ENCODE measurements around the gene IRF6.

The IRF6 gene

GRCh38 chr1:209783386-209783785, 22.6 kb downstream of the IRF6 start:
- Histone ChIP-seq H2AFZ (ENCODE audit: low read length) (no peak overlapping the region), H3K9ac (ENCODE audit: low read length) (peak overlapping the region; percentile 97), H3K27ac (ENCODE audit: low read depth, low read length, poor library complexity, severe bottlenecking) (no peak overlapping the region), H4K20me1 (ENCODE audit: insufficient read depth, low read length) (no peaks in the 10 kb centered on the region), H3K4me2 (ENCODE audit: low read length) (peak overlapping the region; percentile 90), H3K36me3 (ENCODE audit: insufficient read depth, low read length) (peaks cover 24% of the 10 kb centered on the region), H3K9me2 (ENCODE audit: low read depth, low read length) (no peaks in the 10 kb centered on the region), H3K79me2 (ENCODE audit: insufficient read depth, low read length) (no peaks in the 10 kb centered on the region), H3F3A (ENCODE audit: insufficient read depth, low read length) (no peaks in the 10 kb centered on the region), H3K9me3 (ENCODE audit: low read length) (peaks cover 3% of the 10 kb centered on the region; the same call in 1 of the 2 replicates), H3K4me1 (ENCODE audit: insufficient read depth, low read length, severe bottlenecking) (peaks cover 15% of the 10 kb centered on the region), H3K4me3 (ENCODE audit: low read depth, low read length, poor library complexity, severe bottlenecking) (peak overlapping the region; percentile 96), H3K27me3 (ENCODE audit: insufficient read depth, low read length) (no peaks in the 10 kb centered on the region)
- TF ChIP-seq CTCF (IDR thresholded peaks at IDR 0.05; ENCODE audit: low read length) (no peak), EZH2 (IDR thresholded peaks at IDR 0.05; ENCODE audit: borderline replicate concordance, low read length) (no peak)

GRCh38 chr1:209780268-209780667, 25.7 kb downstream of the IRF6 start:
- TF ChIP-seq CTCF (IDR thresholded peaks at IDR 0.05; ENCODE audit: low read length), result no peak
- no peak for TF ChIP-seq EZH2 (IDR thresholded peaks at IDR 0.05; ENCODE audit: borderline replicate concordance, low read length)

GRCh38 chr1:209778102-209778501, 27.8 kb downstream of the IRF6 start:
- no peaks in the 10 kb centered on the region for H4K20me1 ChIP-seq (ENCODE audit: insufficient read depth, low read length)
- no peaks in the 10 kb centered on the region for H3K9me3 ChIP-seq (ENCODE audit: low read length)
- H3F3A ChIP-seq (ENCODE audit: insufficient read depth, low read length), result no peaks in the 10 kb centered on the region
- no peak overlapping the region for H3K4me3 ChIP-seq (ENCODE audit: low read depth, low read length, poor library complexity, severe bottlenecking)
- H3K27me3 ChIP-seq (ENCODE audit: insufficient read depth, low read length), result no peaks in the 10 kb centered on the region
- peaks cover 21% of the 10 kb centered on the region for H3K36me3 ChIP-seq (ENCODE audit: insufficient read depth, low read length)
- no peak overlapping the region for H3K4me2 ChIP-seq (ENCODE audit: low read length)
- H3K79me2 ChIP-seq (ENCODE audit: insufficient read depth, low read length), result no peaks in the 10 kb centered on the region
- TF ChIP-seq EZH2 (IDR thresholded peaks at IDR 0.05; ENCODE audit: borderline replicate concordance, low read length) (no peak), CTCF (IDR thresholded peaks at IDR 0.05; ENCODE audit: low read length) (no peak)
- no peak overlapping the region for H3K9ac ChIP-seq (ENCODE audit: low read length)
- no peak overlapping the region for H2AFZ ChIP-seq (ENCODE audit: low read length)
- no peaks in the 10 kb centered on the region for H3K9me2 ChIP-seq (ENCODE audit: low read depth, low read length)
- H3K4me1 ChIP-seq (ENCODE audit: insufficient read depth, low read length, severe bottlenecking), result no peaks in the 10 kb centered on the region
- H3K27ac ChIP-seq (ENCODE audit: low read depth, low read length, poor library complexity, severe bottlenecking), result no peak overlapping the region

More at GRCh38 chr1:209780268-209780667, 25.7 kb downstream of the IRF6 start:
- no peak overlapping the region for H2AFZ ChIP-seq (ENCODE audit: low read length)
- no peaks in the 10 kb centered on the region for H3K79me2 ChIP-seq (ENCODE audit: insufficient read depth, low read length)
- H3K9me2 ChIP-seq (ENCODE audit: low read depth, low read length), result no peaks in the 10 kb centered on the region
- no peak overlapping the region for H3K9ac ChIP-seq (ENCODE audit: low read length)
- H3K4me2 ChIP-seq (ENCODE audit: low read length), result no peak overlapping the region
- peaks cover 24% of the 10 kb centered on the region for H3K36me3 ChIP-seq (ENCODE audit: insufficient read depth, low read length)
- H3K27me3 ChIP-seq (ENCODE audit: insufficient read depth, low read length), result no peaks in the 10 kb centered on the region
- peaks cover 15% of the 10 kb centered on the region for H3K4me1 ChIP-seq (ENCODE audit: insufficient read depth, low read length, severe bottlenecking)
- no peak overlapping the region for H3K4me3 ChIP-seq (ENCODE audit: low read depth, low read length, poor library complexity, severe bottlenecking)
- no peaks in the 10 kb centered on the region for H3F3A ChIP-seq (ENCODE audit: insufficient read depth, low read length)
- H3K9me3 ChIP-seq (ENCODE audit: low read length), result peaks cover under 1% of the 10 kb centered on the region; the same call in 1 of the 2 replicates
- no peak overlapping the region for H3K27ac ChIP-seq (ENCODE audit: low read depth, low read length, poor library complexity, severe bottlenecking)
- no peaks in the 10 kb centered on the region for H4K20me1 ChIP-seq (ENCODE audit: insufficient read depth, low read length)

Measured in OCI-LY1 (cell line).